NCI-H187 treated with DMSO at 0.1 percent for 48 hours (cell line): ENCODE measurements around the gene DNAH2.

ENCODE experiments used
- DNase-seq: peaks from one replicate; lab custom pipeline; 2025; lab: John Stamatoyannopoulos, UW

Gene DNAH2

DNA sequence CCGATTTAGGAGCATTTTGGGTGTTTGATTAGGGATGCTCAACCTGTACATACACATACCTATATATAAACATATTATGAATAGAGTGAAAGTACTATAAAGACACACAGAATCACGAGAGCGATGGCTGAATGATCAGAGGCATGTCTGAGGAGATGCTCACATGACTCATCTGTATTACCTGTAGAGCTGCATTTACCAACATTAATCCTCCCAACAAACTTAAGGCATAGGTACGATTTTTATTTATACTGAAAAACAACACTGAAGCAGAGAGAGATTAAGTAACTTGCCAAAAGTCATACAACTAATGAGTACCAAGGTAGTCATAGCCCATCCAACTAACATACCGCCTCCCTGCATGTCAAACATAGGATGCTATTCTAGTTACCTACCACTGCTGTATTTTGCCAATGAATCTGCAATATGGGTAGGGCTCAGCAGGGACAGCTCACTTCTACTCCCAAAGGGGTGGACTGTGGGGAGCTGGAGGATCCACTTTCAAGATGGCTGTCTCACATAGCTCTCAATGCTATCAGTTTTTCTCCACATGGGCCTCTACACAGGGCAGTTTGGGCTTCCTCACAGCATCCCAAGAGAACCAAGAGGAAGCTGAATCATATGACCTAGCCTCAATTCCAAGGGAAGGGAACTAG is 147.6 kb downstream of the DNAH2 start:
- no peak for DNase-seq

DNA sequence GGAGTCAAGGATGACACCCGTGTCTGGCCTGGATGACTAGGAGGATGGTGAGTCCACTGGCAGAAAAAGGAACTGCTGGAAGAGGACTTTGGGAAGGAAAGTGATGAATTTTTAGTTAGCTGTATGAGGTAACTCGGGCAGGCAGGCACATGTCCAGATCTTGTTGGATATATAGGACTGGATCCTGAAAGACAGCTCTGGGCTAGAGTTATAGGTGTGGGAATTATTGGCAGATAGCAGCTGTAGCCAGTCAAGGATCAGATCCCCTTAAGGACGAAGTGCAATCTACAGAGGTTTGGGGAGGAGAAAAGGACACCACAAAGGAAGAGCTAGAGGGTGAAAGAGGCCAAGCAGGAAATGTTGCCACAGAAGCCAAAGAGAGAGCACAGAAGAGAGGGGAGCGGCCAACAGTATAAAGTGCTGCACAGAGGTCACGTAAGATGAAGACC is 150.4 kb downstream of the DNAH2 start:
- DNase-seq = no peak

DNA sequence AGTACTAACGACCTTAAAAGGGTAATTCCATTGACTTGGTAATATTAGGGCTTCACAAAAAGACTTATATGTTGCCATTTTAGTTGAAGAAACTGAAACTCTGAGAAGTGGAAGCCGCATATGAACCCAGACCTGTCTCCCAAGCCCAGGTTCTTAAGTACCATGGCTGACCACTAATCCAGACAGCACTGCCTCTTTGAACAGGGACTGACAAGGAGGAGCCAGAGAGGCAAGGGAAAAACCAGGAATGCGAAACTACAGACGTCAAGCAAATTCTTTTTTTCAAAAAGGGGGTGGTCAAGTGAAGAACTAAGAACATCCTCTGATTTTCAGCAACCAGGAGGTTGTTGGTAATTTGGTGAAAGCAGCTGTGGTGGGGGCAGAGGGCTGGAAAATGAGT is 155.5 kb downstream of the DNAH2 start:
- DNase-seq = no peak

DNA sequence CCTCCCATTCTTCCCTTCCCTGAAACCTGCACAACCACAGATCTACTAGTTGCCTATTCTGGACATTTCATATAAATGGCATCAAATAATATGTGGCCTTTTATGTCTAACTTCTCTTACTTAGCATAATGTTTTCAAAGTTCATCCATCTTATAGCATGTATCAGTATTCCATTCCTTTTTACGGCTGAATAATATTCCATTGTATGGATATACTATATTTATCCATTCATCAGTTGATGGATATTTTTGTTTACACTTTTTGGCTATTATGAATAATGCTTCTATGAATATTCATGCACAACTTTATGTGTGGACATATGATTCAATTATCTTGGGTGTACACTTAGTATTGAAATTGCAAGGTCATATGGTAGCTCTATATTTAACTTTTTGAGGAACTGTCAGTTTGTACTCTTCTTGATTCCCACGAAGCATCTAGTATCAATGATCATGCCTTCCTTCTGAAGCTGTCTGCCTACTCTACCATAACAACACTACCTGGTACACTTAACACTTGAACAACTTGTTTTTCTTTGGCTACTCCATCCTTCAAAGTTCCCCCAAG is 158.3 kb downstream of the DNAH2 start:
- DNase-seq = no peak

DNA sequence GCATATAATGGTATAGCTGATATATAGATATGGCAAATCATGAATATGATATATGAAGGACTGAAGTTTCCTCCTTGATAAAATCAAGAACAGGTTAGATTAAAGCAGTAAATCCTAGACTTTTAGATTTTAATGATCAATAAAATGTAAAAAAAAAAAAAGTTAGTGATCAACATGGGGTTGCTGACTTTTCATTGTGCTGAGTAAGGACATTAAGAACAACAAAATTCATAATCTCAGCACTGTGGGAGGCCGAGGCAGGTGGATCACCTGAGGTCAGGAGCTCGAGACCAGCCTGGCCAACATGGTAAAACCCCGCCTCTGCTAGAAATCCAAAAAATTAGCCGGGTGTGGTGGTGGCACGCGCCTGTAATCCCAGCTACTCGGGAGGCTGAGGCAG is 160.7 kb downstream of the DNAH2 start:
- no peak for DNase-seq

DNA sequence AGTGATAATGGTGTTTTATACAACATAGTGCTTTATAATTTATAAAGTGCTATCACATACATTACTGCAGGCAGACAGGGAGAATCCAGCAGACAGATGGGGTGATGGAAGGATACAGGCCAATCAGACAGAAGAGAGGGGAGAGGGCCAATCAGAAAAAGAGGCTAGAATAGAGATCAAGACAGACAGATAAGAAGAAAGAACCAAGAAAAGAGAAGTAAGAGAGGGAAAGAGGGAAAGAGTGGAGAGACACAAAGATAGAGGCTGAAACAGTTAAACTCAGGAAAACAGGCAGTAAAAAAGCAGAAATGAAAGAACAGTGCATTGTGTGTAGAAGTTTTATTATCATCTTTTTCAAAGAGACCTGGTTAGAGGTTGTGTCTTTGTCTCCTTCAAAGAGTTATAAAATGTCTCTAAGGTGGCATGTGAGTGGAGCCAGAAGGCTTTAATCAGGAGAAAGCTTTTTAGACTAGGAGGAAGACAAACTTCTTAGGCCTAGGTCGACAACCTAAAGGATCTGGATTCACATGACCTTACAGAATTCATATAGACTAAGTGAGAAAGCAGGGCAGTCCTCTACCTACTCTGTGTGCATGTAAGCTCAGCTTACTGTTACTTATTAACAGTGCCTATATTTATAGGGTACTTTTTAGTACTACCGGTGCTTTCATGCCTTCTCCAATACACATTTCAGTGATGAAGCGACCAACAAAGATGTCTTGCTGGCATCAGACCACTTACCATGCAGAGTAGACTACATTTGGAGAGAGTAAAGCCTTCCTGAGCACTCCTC is 162.7 kb downstream of the DNAH2 start:
- DNase-seq = no peak

DNA sequence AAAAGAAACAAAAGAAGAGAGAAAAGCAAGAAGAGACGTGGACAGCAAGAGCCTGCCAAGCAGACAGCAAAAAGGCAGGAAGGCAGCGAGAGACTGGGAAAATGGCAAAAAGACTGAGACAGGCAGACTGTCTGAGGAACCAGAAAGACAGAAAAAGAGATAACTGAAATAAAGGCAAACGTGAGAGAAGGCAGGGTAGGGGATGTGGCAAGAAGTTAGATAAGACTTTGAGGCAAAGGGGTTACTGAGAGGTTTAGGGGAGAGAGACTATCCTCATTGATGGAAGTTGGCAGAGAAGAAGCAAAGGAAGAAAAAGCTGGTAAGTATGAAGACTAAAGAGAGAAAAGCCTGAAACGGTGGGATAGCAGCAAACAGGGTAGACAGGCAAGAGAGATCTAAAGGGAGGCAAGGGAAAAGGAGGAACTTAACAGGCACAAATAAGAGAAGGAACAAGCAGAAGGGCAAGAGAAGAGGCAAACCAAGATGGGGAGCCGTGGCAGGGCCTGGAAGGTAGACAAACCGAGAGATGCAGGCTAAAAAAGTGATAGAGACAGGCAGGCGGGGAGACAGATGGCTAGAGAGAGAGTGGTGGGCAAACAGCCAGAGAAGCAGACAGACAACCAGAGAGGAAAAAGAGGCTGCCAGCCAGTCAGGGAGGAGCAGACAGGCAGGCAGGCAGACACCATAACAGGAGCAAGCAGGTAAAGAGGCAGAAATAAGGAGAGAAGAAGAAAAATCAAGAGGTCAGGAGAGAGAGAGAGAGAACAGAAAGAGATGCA is 163.9 kb downstream of the DNAH2 start:
- no peak for DNase-seq

DNA sequence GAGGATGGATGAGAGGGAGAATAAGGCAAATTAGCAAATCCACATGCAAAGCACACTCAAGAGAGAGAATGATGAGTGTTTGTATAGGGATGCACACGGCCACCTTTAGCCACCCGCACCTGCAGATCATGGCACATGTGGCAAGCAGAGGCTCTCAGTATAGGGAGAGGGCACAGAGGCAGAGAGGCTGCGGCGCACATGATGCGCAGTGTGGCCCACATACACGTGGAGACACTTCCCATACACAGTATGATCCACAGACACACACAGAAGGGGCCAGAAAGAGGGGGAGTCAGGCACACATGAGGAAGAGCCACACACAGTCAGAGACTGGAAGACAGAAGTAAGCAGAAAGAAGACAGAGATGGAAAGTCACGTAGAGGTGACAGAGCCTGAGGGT is 164.5 kb downstream of the DNAH2 start:
- DNase-seq = no peak

DNA sequence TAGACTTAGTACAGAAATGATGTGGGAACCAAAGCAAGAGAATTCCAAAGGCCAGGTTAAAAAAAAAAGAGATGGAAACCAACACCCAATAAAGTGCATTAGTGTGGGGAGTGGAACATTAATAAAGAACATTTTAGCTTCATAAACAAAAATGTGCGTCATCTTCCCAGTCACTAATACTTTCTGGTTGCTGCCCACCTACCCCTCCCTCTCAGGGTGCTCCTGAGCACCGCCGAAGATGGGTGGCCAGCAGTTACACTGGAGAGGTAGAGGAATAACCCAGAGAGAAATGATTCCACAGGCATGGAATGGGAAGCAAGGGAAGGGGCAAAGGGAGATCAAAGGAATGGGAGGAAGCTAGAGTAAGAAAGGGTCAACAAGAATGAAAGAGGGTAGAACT is 165.1 kb downstream of the DNAH2 start:
- no peak for DNase-seq
